K562 (cell line): ENCODE results near the gene LTN1. TPM values are rescaled to one million over a fixed set of nuclear protein-coding genes. Genes with fewer than 3 reads are reported as not detected.

Experiments
- ATF1 ChIP-seq, 2 experiments: fragments of 450-650 bp in 1 of 2; IDR thresholded peaks; 2 replicates each; pipeline ENCODE4 v1.6.1; 2016; ENCODE audit warnings: missing compliant biosample characterization in 1 of 2, missing genetic modification characterization in 1 of 2
- CAMTA2 ChIP-seq: fragments of 250-450 bp; sonication (Bioruptor Pico); conservative IDR thresholded peaks from 2 replicates; pipeline ENCODE4 v1.5.1; 2022
- ELF2 ChIP-seq: fragments of 250-450 bp; sonication (Bioruptor Pico); IDR thresholded peaks from 2 replicates; pipeline ENCODE4 v1.5.0; 2021; ENCODE audit warnings: mild to moderate bottlenecking
- ETV5 ChIP-seq: sonication (generic); formaldehyde crosslinking; IDR thresholded peaks from 2 replicates; pipeline ENCODE4 v1.4.0; 2020; ENCODE audit warnings: low read depth, mild to moderate bottlenecking, missing genetic modification reagents
- GATA2 ChIP-seq: sonication (generic); formaldehyde crosslinking; IDR thresholded peaks from 2 replicates; pipeline ENCODE4 v1.4.0; 2020; ENCODE audit warnings: mild to moderate bottlenecking, missing genetic modification reagents
- HMG20B ChIP-seq: fragments of 250-450 bp; sonication (Bioruptor Pico); IDR thresholded peaks from 2 replicates; pipeline ENCODE4 v1.5.0; 2021; ENCODE audit warnings: mild to moderate bottlenecking
- MECOM ChIP-seq: fragments of 250-450 bp; sonication (Bioruptor Pico); IDR thresholded peaks from 2 replicates; pipeline ENCODE4 v1.8.0; 2022; ENCODE audit warnings: inconsistent platforms
- MYNN ChIP-seq, 2 experiments: sonication (generic); formaldehyde crosslinking in 1 of 2; IDR thresholded peaks; 2 replicates each; pipeline versions ENCODE4 v1.5.0 to v1.6.1; 2016 to 2020; ENCODE audit warnings: antibody characterized with exemption in 1 of 2, missing genetic modification reagents in 1 of 2
- PHF21A ChIP-seq: fragments of 450-650 bp; IDR thresholded peaks from 2 replicates; pipeline ENCODE4 v1.6.1; 2017; ENCODE audit warnings: low read depth, borderline replicate concordance
- PHTF2 ChIP-seq: fragments of 250-450 bp; sonication (Bioruptor Pico); IDR thresholded peaks from 2 replicates; pipeline ENCODE4 v1.5.0; 2021; ENCODE audit warnings: mild to moderate bottlenecking
- RBBP5 ChIP-seq: fragments of 200-600 bp; sonication (generic); IDR thresholded peaks from 2 replicates; pipeline ENCODE4 v1.6.1; 2012; ENCODE audit warnings: borderline replicate concordance, mild to moderate bottlenecking, low read length, control low read depth, inconsistent platforms; ENCODE audit not compliant: insufficient read depth, poor library complexity, severe bottlenecking
- RBM17 ChIP-seq: fragments of 200-400 bp; formaldehyde crosslinking; IDR thresholded peaks from 2 replicates; pipeline ENCODE4 v1.6.1; 2017; ENCODE audit warnings: low read depth, mild to moderate bottlenecking, low read length, borderline replicate concordance
- STAT5B ChIP-seq: fragments of 250-450 bp; sonication (Bioruptor Pico); IDR thresholded peaks from 2 replicates; pipeline ENCODE4 v1.8.0; 2021; ENCODE audit warnings: mild to moderate bottlenecking, inconsistent platforms
- THAP7 ChIP-seq: fragments of 250-450 bp; sonication (Bioruptor Pico); IDR thresholded peaks from 2 replicates; pipeline ENCODE4 v1.5.0; 2021
- TOE1 ChIP-seq, 2 experiments: fragments of 450-650 bp in 1 of 2; sonication (generic) in 1 of 2; formaldehyde crosslinking in 1 of 2; IDR thresholded peaks; 2 replicates each; pipeline versions ENCODE4 v1.7.1 to v1.8.0; 2016 to 2022; ENCODE audit warnings: borderline replicate concordance in 2 of 2, mild to moderate bottlenecking in 2 of 2, antibody characterized with exemption in 1 of 2, inconsistent platforms in 1 of 2, low read depth in 1 of 2, missing genetic modification reagents in 1 of 2, moderate library complexity in 1 of 2
- ZC3H11A ChIP-seq: IDR thresholded peaks from 2 replicates; pipeline ENCODE4 v1.6.1; 2012; ENCODE audit warnings: low read depth, low read length, improper control_type of control experiment
- ZNF407 ChIP-seq: fragments of 450-650 bp; IDR thresholded peaks from 2 replicates; pipeline ENCODE4 v1.6.1; 2016; ENCODE audit warnings: low read depth
- ZZZ3 ChIP-seq: fragments of 450-650 bp; IDR thresholded peaks from 2 replicates; pipeline ENCODE4 v1.6.1; 2016; ENCODE audit warnings: antibody characterized with exemption, mild to moderate bottlenecking, moderate library complexity
- polyA plus RNA-seq, 8 experiments: library from polyadenylated mRNA; depleted of rRNA in 4 of 8; stranded (reverse) in 5 of 8; unstranded in 3 of 8; fragments of >200 nt; fragmentation: Nextera tagmentation in 2 of 8; fragmentation: Illumina TruSeq in 1 of 8; extraction: Ambion mirVana in 2 of 8; extraction: Trizol in 1 of 8; gene quantifications; 2 replicates each; pipeline versions ENCODE4 v1.2.1 to v1.2.3, GENCODE V29; 2011 to 2014; ENCODE audit warnings: inconsistent platforms in 1 of 8, missing spikeins in 1 of 8
- total RNA-seq, 7 experiments: library from RNA; depleted of rRNA in 6 of 7; stranded (reverse); fragments of >200 nt in 6 of 7; fragmentation: Illumina TruSeq in 2 of 7; extraction: Trizol in 2 of 7; gene quantifications; 2 replicates each; pipeline versions ENCODE4 v1.2.1 to v1.2.3, GENCODE V29; 2011 to 2021; ENCODE audit warnings: low replicate concordance in 1 of 7

Gene LTN1
- total and polyA plus RNA-seq, 9 of the 15 experiments (the other 6 are each of a cell fraction or from before 2014, with no cell fraction given) = 15.7 to 49.6 (median 28.7) TPM

GRCh38 chr21:28884976-28885852 lies 107.5 kb downstream of the LTN1 start (continued):
- peak; percentile 74; the same call in 1 of the 2 replicates for TF ChIP-seq ETV5
- peak; percentile 98 for TF ChIP-seq RBBP5
- no peak for TF ChIP-seq ATF1 (CRISPR knock-in tag; IDR thresholded peaks at IDR 0.05)
- peak; percentile 89 for TF ChIP-seq ATF1 (tag; IDR thresholded peaks at IDR 0.05)
- no peak for TF ChIP-seq MECOM
- TF ChIP-seq PHTF2 = no peak
- TF ChIP-seq RBM17 = no peak
- TF ChIP-seq ZC3H11A = no peak
- TF ChIP-seq TOE1 (IDR thresholded peaks at IDR 0.05; ENCODE audit: borderline replicate concordance) = peak; percentile 82
- peak; percentile 96 for TF ChIP-seq TOE1 (CRISPR knock-in tag; IDR thresholded peaks at IDR 0.05; ENCODE audit: borderline replicate concordance, low read depth)
- TF ChIP-seq ELF2 (CRISPR knock-in tag) = peak; percentile 16; the same call in 1 of the 2 replicates
- no peak for TF ChIP-seq THAP7
- no peak for TF ChIP-seq PHF21A
- TF ChIP-seq STAT5B (CRISPR knock-in tag) = no peak
- no peak for TF ChIP-seq HMG20B (CRISPR knock-in tag)
- no peak for TF ChIP-seq ZNF407
- TF ChIP-seq GATA2 (CRISPR knock-in tag) = no peak
- peak; percentile 59; the same call in 1 of the 2 replicates for TF ChIP-seq MYNN (IDR thresholded peaks at IDR 0.05)
- no peak for TF ChIP-seq MYNN (CRISPR knock-in tag; IDR thresholded peaks at IDR 0.05)
- no peak for TF ChIP-seq ZZZ3
- TF ChIP-seq CAMTA2 = no peak
